ENCODE measurements around the gene MEX3C.
A peak's percentile ranks its signal among the peaks of the same experiment; 100 is the strongest.

Gene MEX3C

GRCh38 chr18:51153659-51154371, 43.7 kb downstream of the MEX3C start:
- peak; percentile 29 for DNase-seq

- DNase-seq: no peak
Measured at GRCh38 chr18:51151568-51152511, 45.6 kb downstream of the MEX3C start.

GRCh38 chr18:51151185-51151567, 46.3 kb downstream of the MEX3C start:
- no peak for DNase-seq

GRCh38 chr18:51150113-51150700, 47.3 kb downstream of the MEX3C start:
- DNase-seq: no peak

- DNase-seq: no peak
Measured at GRCh38 chr18:51149670-51150069, 47.8 kb downstream of the MEX3C start.

GRCh38 chr18:51146909-51147308, 50.6 kb downstream of the MEX3C start:
- DNase-seq: no peak

- DNase-seq: no peak
Measured at GRCh38 chr18:51138936-51139335, 58.5 kb downstream of the MEX3C start.

- no peak for DNase-seq
Measured at GRCh38 chr18:51137891-51138290, 59.6 kb downstream of the MEX3C start.

GRCh38 chr18:51137026-51137729, 60.3 kb downstream of the MEX3C start:
- no peak for DNase-seq

- DNase-seq: no peak
Measured at GRCh38 chr18:51135795-51136194, 61.7 kb downstream of the MEX3C start.

GRCh38 chr18:51135364-51135763, 62.1 kb downstream of the MEX3C start:
- no peak for DNase-seq

GRCh38 chr18:51134721-51135120, 62.8 kb downstream of the MEX3C start:
- DNase-seq: no peak

- DNase-seq: no peak
Measured at GRCh38 chr18:51133580-51134160, 63.8 kb downstream of the MEX3C start.

- no peak for DNase-seq
Measured at GRCh38 chr18:51132256-51132935, 65.1 kb downstream of the MEX3C start.

- DNase-seq: no peak
Measured at GRCh38 chr18:51128533-51128932, 68.9 kb downstream of the MEX3C start.

GRCh38 chr18:51127664-51128063, 69.8 kb downstream of the MEX3C start:
- no peak for DNase-seq

GRCh38 chr18:51125976-51126375, 71.5 kb downstream of the MEX3C start:
- no peak for DNase-seq

All from retina (tissue), 1 donor.